Erythroblast (primary cell): ENCODE results near the gene ZNF140.

Experiments
- GATA1 ChIP-seq: IDR thresholded peaks from 2 replicates; pipeline ENCODE4 v1.6.1; 2011; ENCODE audit warnings: low read depth, mild to moderate bottlenecking, control low read depth, low read length, moderate library complexity
- POLR2A ChIP-seq: IDR thresholded peaks from 2 replicates; pipeline ENCODE4 v1.6.1; 2011; ENCODE audit warnings: mild to moderate bottlenecking, low read length

GRCh38 chr12:133061954-133062353 is 18.8 kb upstream of the ZNF140 start:
- TF ChIP-seq POLR2A (no peak), GATA1 (no peak)
